ENCODE data around the gene JAKMIP1. TPM values are rescaled to one million over a fixed set of nuclear protein-coding genes. Genes with fewer than 3 reads are reported as not detected.

Gene JAKMIP1
- total RNA-seq, 2 experiments from 2014 or later, result 4.0 to 5.1 TPM

GRCh38 chr4:6063684-6064083 lies 136.7 kb downstream of the JAKMIP1 start:
- no peak for DNase-seq (ENCODE audit: low spot score)
- Histone ChIP-seq H3K9me2 (ENCODE audit: insufficient read depth, low read length) (no peaks in the 10 kb centered on the region), H3K79me2 (ENCODE audit: insufficient read depth, low read depth, low read length) (no peaks in the 10 kb centered on the region), H3K4me1 (ENCODE audit: insufficient read depth, low read length, poor library complexity, severe bottlenecking) (no peaks in the 10 kb centered on the region), H4K20me1 (ENCODE audit: insufficient read depth, low read length) (no peaks in the 10 kb centered on the region), H3K4me2 (ENCODE audit: low read length) (no peak overlapping the region), H3K36me3 (ENCODE audit: insufficient read depth, low read length) (no peaks in the 10 kb centered on the region), H3K4me3 (ENCODE audit: low read depth, low read length, poor library complexity, severe bottlenecking) (no peak overlapping the region), H3K9me3 (ENCODE audit: low read length) (peaks cover 13% of the 10 kb centered on the region; the same call in 1 of the 2 replicates), H2AFZ (ENCODE audit: low read length) (no peak overlapping the region), H3K27ac (ENCODE audit: low read depth, low read length, poor library complexity, severe bottlenecking) (no peak overlapping the region)
- ChIA-PET POLR2A (no interaction called here), CTCF (ENCODE audit: unreplicated experiment) (no interaction called here)
- BruUV-seq (replicated peaks), result no TSS peak
- intact Hi-C loops (cut with micrococcal nuclease; ENCODE audit: unreplicated experiment), result no loop called here
- TF ChIP-seq, protein P1, sequence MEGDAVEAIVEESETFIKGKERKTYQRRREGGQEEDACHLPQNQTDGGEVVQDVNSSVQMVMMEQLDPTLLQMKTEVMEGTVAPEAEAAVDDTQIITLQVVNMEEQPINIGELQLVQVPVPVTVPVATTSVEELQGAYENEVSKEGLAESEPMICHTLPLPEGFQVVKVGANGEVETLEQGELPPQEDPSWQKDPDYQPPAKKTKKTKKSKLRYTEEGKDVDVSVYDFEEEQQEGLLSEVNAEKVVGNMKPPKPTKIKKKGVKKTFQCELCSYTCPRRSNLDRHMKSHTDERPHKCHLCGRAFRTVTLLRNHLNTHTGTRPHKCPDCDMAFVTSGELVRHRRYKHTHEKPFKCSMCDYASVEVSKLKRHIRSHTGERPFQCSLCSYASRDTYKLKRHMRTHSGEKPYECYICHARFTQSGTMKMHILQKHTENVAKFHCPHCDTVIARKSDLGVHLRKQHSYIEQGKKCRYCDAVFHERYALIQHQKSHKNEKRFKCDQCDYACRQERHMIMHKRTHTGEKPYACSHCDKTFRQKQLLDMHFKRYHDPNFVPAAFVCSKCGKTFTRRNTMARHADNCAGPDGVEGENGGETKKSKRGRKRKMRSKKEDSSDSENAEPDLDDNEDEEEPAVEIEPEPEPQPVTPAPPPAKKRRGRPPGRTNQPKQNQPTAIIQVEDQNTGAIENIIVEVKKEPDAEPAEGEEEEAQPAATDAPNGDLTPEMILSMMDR (conservative IDR thresholded peaks at IDR 0.05; ENCODE audit: low read length), result no peak
- no peak for TF ChIP-seq EZH2phosphoT487 (IDR thresholded peaks at IDR 0.05; ENCODE audit: borderline replicate concordance, low read depth, low read length)

DNA sequence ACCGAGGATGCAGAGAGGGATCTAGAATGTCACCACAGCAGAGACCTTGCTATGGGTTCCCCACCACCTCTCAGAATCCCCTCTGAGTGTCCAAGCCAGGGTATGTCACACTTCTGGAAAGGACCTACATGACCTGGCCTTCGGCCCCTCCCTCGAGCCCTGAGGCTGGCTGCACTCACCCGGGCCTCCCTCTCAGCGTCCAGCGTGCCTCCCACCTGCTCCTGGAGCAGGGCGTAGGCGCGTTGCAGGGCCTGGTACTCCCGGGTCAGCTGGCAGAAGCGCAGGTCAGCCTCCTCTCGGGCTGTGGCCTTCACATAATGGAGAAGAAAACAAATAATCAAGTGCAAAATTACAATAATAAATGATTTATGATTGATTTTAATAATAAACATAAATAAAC lies 138.2 kb downstream of the JAKMIP1 start:
- H3K79me2 ChIP-seq (ENCODE audit: insufficient read depth, low read depth, low read length), result no peaks in the 10 kb centered on the region
- H4K20me1 ChIP-seq (ENCODE audit: insufficient read depth, low read length), result no peaks in the 10 kb centered on the region
- no peaks in the 10 kb centered on the region for H3K9me2 ChIP-seq (ENCODE audit: insufficient read depth, low read length)
- peaks cover 23% of the 10 kb centered on the region; the same call in 1 of the 2 replicates for H3K9me3 ChIP-seq (ENCODE audit: low read length)
- no peaks in the 10 kb centered on the region for H3K4me1 ChIP-seq (ENCODE audit: insufficient read depth, low read length, poor library complexity, severe bottlenecking)
- ChIA-PET CTCF (ENCODE audit: unreplicated experiment) (no interaction called here), POLR2A (no interaction called here)
- H3K4me2 ChIP-seq (ENCODE audit: low read length), result no peak overlapping the region
- H2AFZ ChIP-seq (ENCODE audit: low read length), result no peak overlapping the region
- no peak overlapping the region for H3K27ac ChIP-seq (ENCODE audit: low read depth, low read length, poor library complexity, severe bottlenecking)
- H3K36me3 ChIP-seq (ENCODE audit: insufficient read depth, low read length), result no peaks in the 10 kb centered on the region
- no TSS peak for BruUV-seq (replicated peaks)
- no peak overlapping the region for H3K4me3 ChIP-seq (ENCODE audit: low read depth, low read length, poor library complexity, severe bottlenecking)
- intact Hi-C loops (cut with micrococcal nuclease; ENCODE audit: unreplicated experiment), result no loop called here
- no peak for DNase-seq (ENCODE audit: low spot score)
- no peak for TF ChIP-seq EZH2phosphoT487 (IDR thresholded peaks at IDR 0.05; ENCODE audit: borderline replicate concordance, low read depth, low read length)
- TF ChIP-seq, protein P1 (conservative IDR thresholded peaks at IDR 0.05; ENCODE audit: low read length), result no peak

DNA sequence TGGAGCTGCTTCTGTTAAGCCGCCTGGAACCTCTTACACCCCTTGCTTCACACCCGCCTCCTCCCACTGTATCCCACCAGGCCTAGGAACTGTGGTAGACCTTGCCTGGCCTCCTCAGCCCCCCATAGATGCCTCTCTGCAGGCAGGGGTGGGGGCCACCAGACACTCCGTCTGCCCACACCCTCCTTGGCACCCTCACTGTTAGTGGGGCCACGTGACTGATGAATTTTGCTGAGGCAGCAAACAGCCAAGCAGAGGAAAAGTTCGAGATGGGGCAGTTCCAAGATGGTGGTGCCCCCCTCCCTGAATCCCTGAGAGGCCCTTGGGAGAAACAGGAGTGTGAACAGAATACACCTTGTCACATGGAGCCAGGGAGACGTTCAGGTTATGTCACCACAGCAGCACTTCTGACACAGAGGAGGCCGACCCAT lies 141.0 kb downstream of the JAKMIP1 start:
- Histone ChIP-seq H2AFZ (ENCODE audit: low read length) (no peak overlapping the region), H4K20me1 (ENCODE audit: insufficient read depth, low read length) (no peaks in the 10 kb centered on the region), H3K36me3 (ENCODE audit: insufficient read depth, low read length) (no peaks in the 10 kb centered on the region), H3K9me3 (ENCODE audit: low read length) (peaks cover 23% of the 10 kb centered on the region; the same call in 1 of the 2 replicates), H3K4me3 (ENCODE audit: low read depth, low read length, poor library complexity, severe bottlenecking) (no peak overlapping the region), H3K9me2 (ENCODE audit: insufficient read depth, low read length) (no peaks in the 10 kb centered on the region), H3K4me1 (ENCODE audit: insufficient read depth, low read length, poor library complexity, severe bottlenecking) (no peaks in the 10 kb centered on the region), H3K4me2 (ENCODE audit: low read length) (no peak overlapping the region), H3K79me2 (ENCODE audit: insufficient read depth, low read depth, low read length) (no peaks in the 10 kb centered on the region), H3K27ac (ENCODE audit: low read depth, low read length, poor library complexity, severe bottlenecking) (no peak overlapping the region)
- intact Hi-C loops (cut with micrococcal nuclease; ENCODE audit: unreplicated experiment), result loop anchor here (10.0 kb wide), 1 partner anchor 1555 kb away; no protein-coding TSS in a partner anchor
- no peak for TF ChIP-seq EZH2phosphoT487 (IDR thresholded peaks at IDR 0.05; ENCODE audit: borderline replicate concordance, low read depth, low read length)
- TF ChIP-seq, protein P1 (conservative IDR thresholded peaks at IDR 0.05; ENCODE audit: low read length), result no peak
- ChIA-PET CTCF (ENCODE audit: unreplicated experiment) (no interaction called here), POLR2A (no interaction called here)
- no peak for DNase-seq (ENCODE audit: low spot score)
- BruUV-seq (replicated peaks), result no TSS peak

Measured in OCI-LY7 (cell line).